ENCODE data around the gene COBLL1.

DNA sequence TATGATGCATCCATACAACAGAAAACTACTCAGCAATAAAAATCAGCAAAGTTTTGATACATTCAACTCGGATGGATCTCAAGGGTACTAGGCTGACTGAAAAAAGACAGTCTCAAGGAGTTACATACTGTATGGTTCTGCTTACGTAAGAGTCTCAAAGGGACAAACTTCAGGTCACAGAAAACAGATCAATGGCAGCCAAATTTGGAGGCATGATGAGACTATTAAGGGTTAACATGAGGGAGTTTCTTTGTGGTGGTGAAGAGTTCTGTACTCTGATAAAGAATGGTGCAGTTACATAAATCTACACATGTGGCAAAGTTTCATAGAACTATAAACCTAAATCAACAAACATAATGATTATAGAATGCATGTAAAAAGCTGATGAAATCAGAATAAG lies 81.4 kb downstream of the COBLL1 start:
- TF ChIP-seq EZH2 (IDR thresholded peaks at IDR 0.05): no peak
- TF ChIP-seq, protein P1, sequence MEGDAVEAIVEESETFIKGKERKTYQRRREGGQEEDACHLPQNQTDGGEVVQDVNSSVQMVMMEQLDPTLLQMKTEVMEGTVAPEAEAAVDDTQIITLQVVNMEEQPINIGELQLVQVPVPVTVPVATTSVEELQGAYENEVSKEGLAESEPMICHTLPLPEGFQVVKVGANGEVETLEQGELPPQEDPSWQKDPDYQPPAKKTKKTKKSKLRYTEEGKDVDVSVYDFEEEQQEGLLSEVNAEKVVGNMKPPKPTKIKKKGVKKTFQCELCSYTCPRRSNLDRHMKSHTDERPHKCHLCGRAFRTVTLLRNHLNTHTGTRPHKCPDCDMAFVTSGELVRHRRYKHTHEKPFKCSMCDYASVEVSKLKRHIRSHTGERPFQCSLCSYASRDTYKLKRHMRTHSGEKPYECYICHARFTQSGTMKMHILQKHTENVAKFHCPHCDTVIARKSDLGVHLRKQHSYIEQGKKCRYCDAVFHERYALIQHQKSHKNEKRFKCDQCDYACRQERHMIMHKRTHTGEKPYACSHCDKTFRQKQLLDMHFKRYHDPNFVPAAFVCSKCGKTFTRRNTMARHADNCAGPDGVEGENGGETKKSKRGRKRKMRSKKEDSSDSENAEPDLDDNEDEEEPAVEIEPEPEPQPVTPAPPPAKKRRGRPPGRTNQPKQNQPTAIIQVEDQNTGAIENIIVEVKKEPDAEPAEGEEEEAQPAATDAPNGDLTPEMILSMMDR (IDR thresholded peaks at IDR 0.05): no peak
- no peak for TF ChIP-seq EZH2phosphoT487 (IDR thresholded peaks at IDR 0.05)

Measured in neural progenitor cell (in vitro differentiated cells).